Chondrocyte (in vitro differentiated cells): ENCODE data around the gene NCAPG2. TPM values are rescaled to one million over a fixed set of nuclear protein-coding genes. Genes with fewer than 3 reads are reported as not detected.
"Not testable (repeated sequence)": the region's sequence is repeated elsewhere in the genome, so short reads cannot be mapped to it uniquely, and the experiment has no call there.

Experiments used
- DNase-seq: peaks from one replicate; pipeline ENCODE4 v3.0.0; 2021; ENCODE audit warnings: mixed read lengths, low spot score
- H3K27ac Mint-ChIP-seq: one replicate; pipeline ENCODE4 v1.8.0; 2021; ENCODE audit warnings: mild to moderate bottlenecking, moderate library complexity, mixed read lengths; ENCODE audit not compliant: unreplicated experiment
- H3K27me3 Mint-ChIP-seq: 2 replicates; pipeline ENCODE4 v1.8.0; 2021; ENCODE audit warnings: low read depth, mixed read lengths
- H3K36me3 Mint-ChIP-seq: 2 replicates; pipeline ENCODE4 v1.8.0; 2021; ENCODE audit warnings: low read depth, mixed read lengths
- H3K4me1 Mint-ChIP-seq: 2 replicates; pipeline ENCODE4 v1.8.0; 2021; ENCODE audit warnings: low read depth, mild to moderate bottlenecking, mixed read lengths
- H3K4me3 Mint-ChIP-seq: one replicate; pipeline ENCODE4 v1.8.0; 2021; ENCODE audit warnings: mild to moderate bottlenecking, moderate library complexity, mixed read lengths; ENCODE audit not compliant: unreplicated experiment
- H3K9me3 Mint-ChIP-seq: 2 replicates; pipeline ENCODE4 v1.8.0; 2021; ENCODE audit warnings: low read depth, mixed read lengths
- CTCF ChIP-seq: fragments of 200-600 bp; sonication (generic); IDR thresholded peaks from 2 replicates; pipeline ENCODE4 v1.5.0; 2021; ENCODE audit warnings: antibody characterized with exemption, mild to moderate bottlenecking, moderate library complexity
- total RNA-seq: library from RNA; stranded (reverse); gene quantifications from 3 replicates; pipeline ENCODE4 v1.2.1, GENCODE V29; 2021

NCAPG2 gene
- total RNA-seq, 1 donor from 2014 or later, result 13.0 TPM

- no peaks in the 10 kb centered on the region for H3K36me3 Mint-ChIP-seq
- no peak for TF ChIP-seq CTCF
- no peak for DNase-seq
- no peak overlapping the region for H3K27ac Mint-ChIP-seq
- H3K9me3 Mint-ChIP-seq, result no peaks in the 10 kb centered on the region
- no peaks in the 10 kb centered on the region for H3K27me3 Mint-ChIP-seq
- H3K4me3 Mint-ChIP-seq, result no peak overlapping the region
- H3K4me1 Mint-ChIP-seq, result peaks cover 20% of the 10 kb centered on the region
Measured at GRCh38 chr7:158699341-158699740, 5.3 kb downstream of the NCAPG2 start.

- H3K4me3 Mint-ChIP-seq, result no peak overlapping the region
Measured at GRCh38 chr7:158698657-158699195, 5.9 kb downstream of the NCAPG2 start.

GRCh38 chr7:158697597-158697996 is 7.0 kb downstream of the NCAPG2 start:
- not testable (repeated sequence) for H3K27me3 Mint-ChIP-seq, H3K4me1 Mint-ChIP-seq, H3K36me3 Mint-ChIP-seq, H3K27ac Mint-ChIP-seq, DNase-seq, H3K4me3 Mint-ChIP-seq, H3K9me3 Mint-ChIP-seq

More at GRCh38 chr7:158698657-158699195, 5.9 kb downstream of the NCAPG2 start:
- Mint-ChIP-seq H3K27ac (no peak overlapping the region), H3K36me3 (no peaks in the 10 kb centered on the region), H3K9me3 (no peaks in the 10 kb centered on the region), H3K27me3 (no peaks in the 10 kb centered on the region), H3K4me1 (peaks cover 19% of the 10 kb centered on the region)
- no peak for TF ChIP-seq CTCF
- no peak for DNase-seq

GRCh38 chr7:158695726-158696452 is 8.7 kb downstream of the NCAPG2 start:
- Mint-ChIP-seq H3K36me3 (peaks cover 1% of the 10 kb centered on the region), H3K9me3 (no peaks in the 10 kb centered on the region), H3K27ac (peak overlapping the region; percentile 71), H3K27me3 (no peaks in the 10 kb centered on the region), H3K4me1 (peaks cover 10% of the 10 kb centered on the region), H3K4me3 (no peak overlapping the region)
- peak; percentile 80 for TF ChIP-seq CTCF
- DNase-seq, result no peak

- H3K36me3 Mint-ChIP-seq, result peaks cover 1% of the 10 kb centered on the region
- H3K27ac Mint-ChIP-seq, result no peak overlapping the region
- TF ChIP-seq CTCF, result no peak
- no peaks in the 10 kb centered on the region for H3K9me3 Mint-ChIP-seq
- no peak for DNase-seq
- H3K4me1 Mint-ChIP-seq, result peaks cover 10% of the 10 kb centered on the region
- H3K4me3 Mint-ChIP-seq, result no peak overlapping the region
- H3K27me3 Mint-ChIP-seq, result no peaks in the 10 kb centered on the region
Measured at GRCh38 chr7:158695056-158695455, 9.5 kb downstream of the NCAPG2 start.

- TF ChIP-seq CTCF, result no peak
Measured at GRCh38 chr7:158694650-158695049, 10.0 kb downstream of the NCAPG2 start.

More at GRCh38 chr7:158694650-158695049, 10.0 kb downstream of the NCAPG2 start:
- Mint-ChIP-seq H3K4me3 (no peak overlapping the region), H3K36me3 (peaks cover 1% of the 10 kb centered on the region), H3K27me3 (no peaks in the 10 kb centered on the region), H3K4me1 (peaks cover 10% of the 10 kb centered on the region), H3K9me3 (no peaks in the 10 kb centered on the region), H3K27ac (no peak overlapping the region)
- DNase-seq, result no peak
